Measurements from ENCODE around the gene ZBTB38. TPM values are rescaled to one million over a fixed set of nuclear protein-coding genes. Genes with fewer than 3 reads are reported as not detected.
A peak's percentile ranks its signal among the peaks of the same experiment; 100 is the strongest.

The ZBTB38 gene
- total and polyA plus RNA-seq, 2 of the 13 experiments (the other 11 are each of a cell fraction or from before 2014, with no cell fraction given), result 26.8 to 51.7 TPM

DNA sequence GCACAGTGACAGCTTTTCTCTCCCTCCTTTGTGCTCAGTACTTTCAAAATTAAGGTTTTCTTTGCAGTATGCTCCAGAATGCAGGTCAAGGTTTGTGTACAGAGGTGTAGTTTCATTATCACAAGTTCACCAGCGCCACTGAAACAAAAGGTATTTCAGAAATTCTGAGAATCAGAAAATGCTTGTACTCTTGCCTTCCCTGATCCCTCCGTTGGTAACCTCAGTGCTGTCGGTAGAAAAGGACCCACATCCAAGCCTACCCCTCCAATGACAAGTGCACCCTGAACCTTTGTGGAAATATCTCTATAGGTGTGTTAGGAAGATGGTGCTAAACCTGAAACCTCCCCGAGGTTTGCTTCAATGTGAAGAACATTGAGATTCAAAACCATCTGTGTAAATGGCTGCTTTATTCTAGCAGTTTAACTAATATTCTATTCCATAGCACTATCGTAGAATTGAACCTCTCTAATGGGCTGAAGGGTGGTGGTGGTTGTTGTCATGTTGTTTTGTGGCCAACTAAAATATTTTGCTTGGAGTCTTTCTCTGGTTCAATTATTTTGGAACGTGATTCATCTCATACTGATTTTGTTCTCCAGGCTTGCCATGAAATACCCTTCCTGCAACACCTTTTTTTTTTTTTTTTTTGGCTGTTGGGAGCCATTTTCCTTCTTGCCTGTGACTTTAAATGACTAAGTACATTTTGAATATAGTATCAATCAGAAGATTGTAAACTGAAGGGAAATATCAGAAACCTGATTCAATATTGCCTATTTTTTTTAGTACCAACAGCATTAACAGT, 20.7 kb downstream of the ZBTB38 start (continued):
- TF ChIP-seq, protein P1, sequence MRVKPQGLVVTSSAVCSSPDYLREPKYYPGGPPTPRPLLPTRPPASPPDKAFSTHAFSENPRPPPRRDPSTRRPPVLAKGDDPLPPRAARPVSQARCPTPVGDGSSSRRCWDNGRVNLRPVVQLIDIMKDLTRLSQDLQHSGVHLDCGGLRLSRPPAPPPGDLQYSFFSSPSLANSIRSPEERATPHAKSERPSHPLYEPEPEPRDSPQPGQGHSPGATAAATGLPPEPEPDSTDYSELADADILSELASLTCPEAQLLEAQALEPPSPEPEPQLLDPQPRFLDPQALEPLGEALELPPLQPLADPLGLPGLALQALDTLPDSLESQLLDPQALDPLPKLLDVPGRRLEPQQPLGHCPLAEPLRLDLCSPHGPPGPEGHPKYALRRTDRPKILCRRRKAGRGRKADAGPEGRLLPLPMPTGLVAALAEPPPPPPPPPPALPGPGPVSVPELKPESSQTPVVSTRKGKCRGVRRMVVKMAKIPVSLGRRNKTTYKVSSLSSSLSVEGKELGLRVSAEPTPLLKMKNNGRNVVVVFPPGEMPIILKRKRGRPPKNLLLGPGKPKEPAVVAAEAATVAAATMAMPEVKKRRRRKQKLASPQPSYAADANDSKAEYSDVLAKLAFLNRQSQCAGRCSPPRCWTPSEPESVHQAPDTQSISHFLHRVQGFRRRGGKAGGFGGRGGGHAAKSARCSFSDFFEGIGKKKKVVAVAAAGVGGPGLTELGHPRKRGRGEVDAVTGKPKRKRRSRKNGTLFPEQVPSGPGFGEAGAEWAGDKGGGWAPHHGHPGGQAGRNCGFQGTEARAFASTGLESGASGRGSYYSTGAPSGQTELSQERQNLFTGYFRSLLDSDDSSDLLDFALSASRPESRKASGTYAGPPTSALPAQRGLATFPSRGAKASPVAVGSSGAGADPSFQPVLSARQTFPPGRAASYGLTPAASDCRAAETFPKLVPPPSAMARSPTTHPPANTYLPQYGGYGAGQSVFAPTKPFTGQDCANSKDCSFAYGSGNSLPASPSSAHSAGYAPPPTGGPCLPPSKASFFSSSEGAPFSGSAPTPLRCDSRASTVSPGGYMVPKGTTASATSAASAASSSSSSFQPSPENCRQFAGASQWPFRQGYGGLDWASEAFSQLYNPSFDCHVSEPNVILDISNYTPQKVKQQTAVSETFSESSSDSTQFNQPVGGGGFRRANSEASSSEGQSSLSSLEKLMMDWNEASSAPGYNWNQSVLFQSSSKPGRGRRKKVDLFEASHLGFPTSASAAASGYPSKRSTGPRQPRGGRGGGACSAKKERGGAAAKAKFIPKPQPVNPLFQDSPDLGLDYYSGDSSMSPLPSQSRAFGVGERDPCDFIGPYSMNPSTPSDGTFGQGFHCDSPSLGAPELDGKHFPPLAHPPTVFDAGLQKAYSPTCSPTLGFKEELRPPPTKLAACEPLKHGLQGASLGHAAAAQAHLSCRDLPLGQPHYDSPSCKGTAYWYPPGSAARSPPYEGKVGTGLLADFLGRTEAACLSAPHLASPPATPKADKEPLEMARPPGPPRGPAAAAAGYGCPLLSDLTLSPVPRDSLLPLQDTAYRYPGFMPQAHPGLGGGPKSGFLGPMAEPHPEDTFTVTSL (CRISPR knock-in tag; IDR thresholded peaks at IDR 0.05; ENCODE audit: borderline replicate concordance), result peak; percentile 40; the same call in 1 of the 2 replicates
- TF ChIP-seq, protein P2, sequence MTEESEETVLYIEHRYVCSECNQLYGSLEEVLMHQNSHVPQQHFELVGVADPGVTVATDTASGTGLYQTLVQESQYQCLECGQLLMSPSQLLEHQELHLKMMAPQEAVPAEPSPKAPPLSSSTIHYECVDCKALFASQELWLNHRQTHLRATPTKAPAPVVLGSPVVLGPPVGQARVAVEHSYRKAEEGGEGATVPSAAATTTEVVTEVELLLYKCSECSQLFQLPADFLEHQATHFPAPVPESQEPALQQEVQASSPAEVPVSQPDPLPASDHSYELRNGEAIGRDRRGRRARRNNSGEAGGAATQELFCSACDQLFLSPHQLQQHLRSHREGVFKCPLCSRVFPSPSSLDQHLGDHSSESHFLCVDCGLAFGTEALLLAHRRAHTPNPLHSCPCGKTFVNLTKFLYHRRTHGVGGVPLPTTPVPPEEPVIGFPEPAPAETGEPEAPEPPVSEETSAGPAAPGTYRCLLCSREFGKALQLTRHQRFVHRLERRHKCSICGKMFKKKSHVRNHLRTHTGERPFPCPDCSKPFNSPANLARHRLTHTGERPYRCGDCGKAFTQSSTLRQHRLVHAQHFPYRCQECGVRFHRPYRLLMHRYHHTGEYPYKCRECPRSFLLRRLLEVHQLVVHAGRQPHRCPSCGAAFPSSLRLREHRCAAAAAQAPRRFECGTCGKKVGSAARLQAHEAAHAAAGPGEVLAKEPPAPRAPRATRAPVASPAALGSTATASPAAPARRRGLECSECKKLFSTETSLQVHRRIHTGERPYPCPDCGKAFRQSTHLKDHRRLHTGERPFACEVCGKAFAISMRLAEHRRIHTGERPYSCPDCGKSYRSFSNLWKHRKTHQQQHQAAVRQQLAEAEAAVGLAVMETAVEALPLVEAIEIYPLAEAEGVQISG (CRISPR knock-in tag; IDR thresholded peaks at IDR 0.05), result no peak
- TF ChIP-seq ZNF121 (CRISPR knock-in tag; IDR thresholded peaks at IDR 0.05) (no peak), TCF7L2 (IDR thresholded peaks at IDR 0.05; ENCODE audit: low read depth, low read length) (no peak), NFE2 (CRISPR knock-in tag; IDR thresholded peaks at IDR 0.05) (no peak), HOXA3 (CRISPR knock-in tag; IDR thresholded peaks at IDR 0.05) (no peak), GATAD2A (CRISPR knock-in tag; IDR thresholded peaks at IDR 0.05) (peak; percentile 63; the same call in 1 of the 2 replicates), ATRX (CRISPR knock-in tag; IDR thresholded peaks at IDR 0.05; ENCODE audit: borderline replicate concordance) (no peak), FOXC1 (CRISPR knock-in tag; IDR thresholded peaks at IDR 0.05; ENCODE audit: borderline replicate concordance) (no peak), HNF1A (IDR thresholded peaks at IDR 0.05; ENCODE audit: low read depth) (no peak), HNF1A (CRISPR knock-in tag; IDR thresholded peaks at IDR 0.05; ENCODE audit: borderline replicate concordance) (peak; percentile 21; the same call in 1 of the 2 replicates), ATF7 (IDR thresholded peaks at IDR 0.05) (no peak), ATF7 (CRISPR knock-in tag; IDR thresholded peaks at IDR 0.05) (no peak), ZBTB7B (CRISPR knock-in tag; IDR thresholded peaks at IDR 0.05) (no peak), RBFOX2 (IDR thresholded peaks at IDR 0.05; ENCODE audit: low read depth, low read length) (no peak), STAG1 (CRISPR knock-in tag; IDR thresholded peaks at IDR 0.05) (no peak)
- TF ChIP-seq, protein P3, sequence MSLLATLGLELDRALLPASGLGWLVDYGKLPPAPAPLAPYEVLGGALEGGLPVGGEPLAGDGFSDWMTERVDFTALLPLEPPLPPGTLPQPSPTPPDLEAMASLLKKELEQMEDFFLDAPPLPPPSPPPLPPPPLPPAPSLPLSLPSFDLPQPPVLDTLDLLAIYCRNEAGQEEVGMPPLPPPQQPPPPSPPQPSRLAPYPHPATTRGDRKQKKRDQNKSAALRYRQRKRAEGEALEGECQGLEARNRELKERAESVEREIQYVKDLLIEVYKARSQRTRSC (CRISPR knock-in tag; IDR thresholded peaks at IDR 0.05; ENCODE audit: low read depth), result no peak

Data from HepG2 (cell line).